ENCODE results near the gene SEC63.

Gene SEC63

GRCh38 chr6:107820338-107821261 lies 137.4 kb downstream of the SEC63 start:
- no peak for DNase-seq (ENCODE audit: low spot score)
- in situ Hi-C loops (cut with MboI; ENCODE audit: low sequenced_read_pairs, unreplicated experiment), result no loop called here
- TF ChIP-seq, protein P1, sequence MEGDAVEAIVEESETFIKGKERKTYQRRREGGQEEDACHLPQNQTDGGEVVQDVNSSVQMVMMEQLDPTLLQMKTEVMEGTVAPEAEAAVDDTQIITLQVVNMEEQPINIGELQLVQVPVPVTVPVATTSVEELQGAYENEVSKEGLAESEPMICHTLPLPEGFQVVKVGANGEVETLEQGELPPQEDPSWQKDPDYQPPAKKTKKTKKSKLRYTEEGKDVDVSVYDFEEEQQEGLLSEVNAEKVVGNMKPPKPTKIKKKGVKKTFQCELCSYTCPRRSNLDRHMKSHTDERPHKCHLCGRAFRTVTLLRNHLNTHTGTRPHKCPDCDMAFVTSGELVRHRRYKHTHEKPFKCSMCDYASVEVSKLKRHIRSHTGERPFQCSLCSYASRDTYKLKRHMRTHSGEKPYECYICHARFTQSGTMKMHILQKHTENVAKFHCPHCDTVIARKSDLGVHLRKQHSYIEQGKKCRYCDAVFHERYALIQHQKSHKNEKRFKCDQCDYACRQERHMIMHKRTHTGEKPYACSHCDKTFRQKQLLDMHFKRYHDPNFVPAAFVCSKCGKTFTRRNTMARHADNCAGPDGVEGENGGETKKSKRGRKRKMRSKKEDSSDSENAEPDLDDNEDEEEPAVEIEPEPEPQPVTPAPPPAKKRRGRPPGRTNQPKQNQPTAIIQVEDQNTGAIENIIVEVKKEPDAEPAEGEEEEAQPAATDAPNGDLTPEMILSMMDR (IDR thresholded peaks at IDR 0.05; ENCODE audit: borderline replicate concordance, control extremely low read depth, extremely low read depth, insufficient read depth, missing control alignments), result no peak

DNA sequence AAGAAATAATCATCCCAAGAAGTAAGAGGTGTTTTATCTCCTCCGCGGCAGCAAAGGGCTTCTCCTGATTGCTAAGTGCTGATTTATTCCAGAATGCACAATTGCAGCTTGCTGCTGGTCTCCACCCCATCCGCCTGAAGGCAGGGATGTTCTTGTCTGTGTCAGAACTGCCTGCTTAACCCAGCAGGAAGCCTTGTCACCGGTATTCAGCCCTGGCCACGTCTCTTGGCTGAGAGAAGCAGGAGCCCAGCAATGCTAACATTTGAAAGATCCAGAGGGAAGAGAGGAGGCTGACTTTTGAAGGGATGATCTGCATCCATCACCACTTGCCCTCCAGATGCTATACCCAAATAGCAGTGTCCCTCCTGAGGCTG lies 138.1 kb downstream of the SEC63 start:
- DNase-seq (ENCODE audit: low spot score), result no peak
- TF ChIP-seq, protein P1 (IDR thresholded peaks at IDR 0.05; ENCODE audit: borderline replicate concordance, control extremely low read depth, extremely low read depth, insufficient read depth, missing control alignments), result no peak
- in situ Hi-C loops (cut with MboI; ENCODE audit: low sequenced_read_pairs, unreplicated experiment), result no loop called here

DNA sequence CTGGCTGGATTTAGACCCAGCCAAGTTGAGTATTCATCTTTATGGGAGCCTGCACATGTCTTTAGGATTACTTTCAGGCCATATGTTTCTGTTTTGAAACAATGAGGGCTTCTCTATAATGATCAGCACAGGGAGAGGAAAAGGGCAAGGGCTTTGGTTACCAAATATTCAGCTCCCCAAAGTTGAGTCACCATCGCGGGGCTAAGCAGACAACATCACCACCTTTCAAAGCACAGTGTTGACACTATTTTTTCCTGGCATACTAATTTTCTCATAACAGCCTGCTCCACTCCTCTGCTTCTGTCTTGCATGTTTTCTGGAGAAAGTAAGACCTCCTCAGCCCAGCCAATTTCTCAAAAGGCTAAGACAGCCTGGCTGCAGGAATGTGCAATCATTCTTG lies 138.8 kb downstream of the SEC63 start:
- TF ChIP-seq, protein P1 (IDR thresholded peaks at IDR 0.05; ENCODE audit: borderline replicate concordance, control extremely low read depth, extremely low read depth, insufficient read depth, missing control alignments), result no peak
- DNase-seq (ENCODE audit: low spot score), result no peak
- in situ Hi-C loops (cut with MboI; ENCODE audit: low sequenced_read_pairs, unreplicated experiment), result no loop called here

DNA sequence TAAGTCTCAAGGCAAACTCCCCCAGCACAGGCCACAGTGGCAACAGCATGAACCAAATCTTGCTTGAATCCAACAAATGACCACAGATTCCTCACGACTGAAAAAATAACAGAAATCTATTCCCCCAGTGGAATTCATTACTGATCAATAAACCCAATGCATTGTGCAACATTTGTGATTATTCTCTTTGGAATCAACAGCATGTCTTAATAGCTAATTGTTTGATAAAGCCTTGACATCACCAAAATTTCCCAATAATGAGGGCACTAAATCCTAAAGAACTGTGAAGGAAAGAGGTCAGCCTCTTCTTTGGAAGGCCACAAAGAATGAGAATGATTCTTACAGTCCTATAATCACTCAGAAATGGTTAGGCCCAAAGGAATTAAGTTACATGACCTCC lies 139.7 kb downstream of the SEC63 start:
- no peak for DNase-seq (ENCODE audit: low spot score)
- TF ChIP-seq, protein P1 (IDR thresholded peaks at IDR 0.05; ENCODE audit: borderline replicate concordance, control extremely low read depth, extremely low read depth, insufficient read depth, missing control alignments), result no peak
- in situ Hi-C loops (cut with MboI; ENCODE audit: low sequenced_read_pairs, unreplicated experiment), result no loop called here

GRCh38 chr6:107817784-107818183 lies 140.2 kb downstream of the SEC63 start:
- DNase-seq (ENCODE audit: low spot score), result no peak
- TF ChIP-seq, protein P1 (IDR thresholded peaks at IDR 0.05; ENCODE audit: borderline replicate concordance, control extremely low read depth, extremely low read depth, insufficient read depth, missing control alignments), result no peak
- in situ Hi-C loops (cut with MboI; ENCODE audit: low sequenced_read_pairs, unreplicated experiment), result no loop called here
